Astrocyte (in vitro differentiated cells and primary cell): ENCODE results near the gene EDEM3. TPM values are rescaled to one million over a fixed set of nuclear protein-coding genes. Genes with fewer than 3 reads are reported as not detected.
A peak's percentile ranks its signal among the peaks of the same experiment; 100 is the strongest.

Experiments
- DNase-seq: peaks from one replicate; pipeline ENCODE4 v3.0.0-alpha.2; 2010; ENCODE audit warnings: low read depth
- FAIRE-seq: peaks from 2 replicates; lab custom pipeline; 2011; peaks lifted over from hg19 to GRCh38; lab: Jason Lieb, UNC
- H2AFZ ChIP-seq: 2 replicates; pipeline ENCODE4 v1.6.0; 2012; ENCODE audit warnings: low read depth, low read length, inconsistent platforms
- H3K27ac ChIP-seq: 2 replicates; pipeline ENCODE4 v1.5.1; 2011; ENCODE audit warnings: low read depth, low read length, inconsistent platforms
- H3K27me3 ChIP-seq: 2 replicates; pipeline ENCODE4 v1.6.0; 2011; ENCODE audit warnings: low read length, inconsistent platforms; ENCODE audit not compliant: insufficient read depth
- H3K36me3 ChIP-seq: 2 replicates; pipeline ENCODE4 v1.5.1; 2011; ENCODE audit warnings: low read length, inconsistent platforms; ENCODE audit not compliant: insufficient read depth
- H3K4me1 ChIP-seq: 2 replicates; pipeline ENCODE4 v1.5.1; 2011; ENCODE audit warnings: low read length, inconsistent platforms; ENCODE audit not compliant: insufficient read depth
- H3K4me2 ChIP-seq: 2 replicates; pipeline ENCODE4 v1.6.0; 2012; ENCODE audit warnings: low read length, inconsistent platforms
- H3K4me3 ChIP-seq: 2 replicates; pipeline ENCODE4 v1.5.1; 2011; ENCODE audit warnings: low read depth, mild to moderate bottlenecking, low read length, inconsistent platforms; ENCODE audit not compliant: insufficient read depth
- H3K79me2 ChIP-seq: 2 replicates; pipeline ENCODE4 v1.6.0; 2012; ENCODE audit warnings: mild to moderate bottlenecking, low read length, inconsistent platforms; ENCODE audit not compliant: insufficient read depth
- H3K9ac ChIP-seq: 2 replicates; pipeline ENCODE4 v1.6.0; 2012; ENCODE audit warnings: mild to moderate bottlenecking, low read length, inconsistent platforms
- H3K9me3 ChIP-seq: 2 replicates; pipeline ENCODE4 v1.5.1; 2012; ENCODE audit warnings: low read depth, mild to moderate bottlenecking, low read length, inconsistent platforms; ENCODE audit not compliant: insufficient read depth
- H4K20me1 ChIP-seq: 2 replicates; pipeline ENCODE4 v1.6.0; 2012; ENCODE audit warnings: low read length, inconsistent platforms; ENCODE audit not compliant: insufficient read depth
- H3K27ac Mint-ChIP-seq: one replicate; pipeline ENCODE4 v1.8.0; 2021; ENCODE audit warnings: mild to moderate bottlenecking, mixed read lengths; ENCODE audit not compliant: unreplicated experiment
- H3K27me3 Mint-ChIP-seq: one replicate; pipeline ENCODE4 v1.8.0; 2021; ENCODE audit warnings: low read depth, mixed read lengths; ENCODE audit not compliant: unreplicated experiment
- H3K36me3 Mint-ChIP-seq: one replicate; pipeline ENCODE4 v1.8.0; 2021; ENCODE audit warnings: low read depth, mixed read lengths; ENCODE audit not compliant: unreplicated experiment
- H3K4me1 Mint-ChIP-seq: one replicate; pipeline ENCODE4 v1.8.0; 2021; ENCODE audit warnings: low read depth, mixed read lengths; ENCODE audit not compliant: unreplicated experiment
- H3K4me3 Mint-ChIP-seq: one replicate; pipeline ENCODE4 v1.8.0; 2021; ENCODE audit warnings: mild to moderate bottlenecking, moderate library complexity, mixed read lengths; ENCODE audit not compliant: unreplicated experiment
- H3K9me3 Mint-ChIP-seq: one replicate; pipeline ENCODE4 v1.8.0; 2021; ENCODE audit warnings: mild to moderate bottlenecking, mixed read lengths; ENCODE audit not compliant: unreplicated experiment
- CTCF ChIP-seq: IDR thresholded peaks from 2 replicates; pipeline ENCODE4 v1.5.1; 2011; ENCODE audit warnings: low read depth, mild to moderate bottlenecking, inconsistent platforms, low read length, moderate library complexity; ENCODE audit not compliant: insufficient read depth
- EZH2 ChIP-seq: IDR thresholded peaks from 2 replicates; pipeline ENCODE4 v1.6.1; 2012; ENCODE audit warnings: mild to moderate bottlenecking, low read length, inconsistent platforms; ENCODE audit not compliant: insufficient read depth
- total RNA-seq: library from RNA; stranded (reverse); gene quantifications from 2 replicates; pipeline ENCODE4 v1.2.1, GENCODE V29; 2021

The EDEM3 gene
- total RNA-seq, 1 donor from 2014 or later = 36.7 TPM

- no peak overlapping the region for H3K27ac ChIP-seq
- no peak overlapping the region for H3K4me3 ChIP-seq
- no peaks in the 10 kb centered on the region for H3K79me2 ChIP-seq
- H3K4me1 ChIP-seq = peaks cover 7% of the 10 kb centered on the region
- no peaks in the 10 kb centered on the region for H3K9me3 ChIP-seq
- no peaks in the 10 kb centered on the region for H3K36me3 ChIP-seq
- FAIRE-seq = no peak
- no peak overlapping the region for H3K4me3 Mint-ChIP-seq
- no peak overlapping the region for H3K27ac Mint-ChIP-seq
- TF ChIP-seq EZH2 (no peak), CTCF (no peak)
- no peak for DNase-seq
- H2AFZ ChIP-seq = no peak overlapping the region
- no peak overlapping the region for H3K9ac ChIP-seq
- H3K4me2 ChIP-seq = no peak overlapping the region
- no peaks in the 10 kb centered on the region for H3K9me3 Mint-ChIP-seq
- H3K4me1 Mint-ChIP-seq = no peaks in the 10 kb centered on the region
- H4K20me1 ChIP-seq = no peaks in the 10 kb centered on the region
- peaks cover 5% of the 10 kb centered on the region for H3K27me3 Mint-ChIP-seq
- no peaks in the 10 kb centered on the region for H3K36me3 Mint-ChIP-seq
- H3K27me3 ChIP-seq = peaks cover 7% of the 10 kb centered on the region
Observed at GRCh38 chr1:184660462-184661191, 94.0 kb downstream of the EDEM3 start.

DNA sequence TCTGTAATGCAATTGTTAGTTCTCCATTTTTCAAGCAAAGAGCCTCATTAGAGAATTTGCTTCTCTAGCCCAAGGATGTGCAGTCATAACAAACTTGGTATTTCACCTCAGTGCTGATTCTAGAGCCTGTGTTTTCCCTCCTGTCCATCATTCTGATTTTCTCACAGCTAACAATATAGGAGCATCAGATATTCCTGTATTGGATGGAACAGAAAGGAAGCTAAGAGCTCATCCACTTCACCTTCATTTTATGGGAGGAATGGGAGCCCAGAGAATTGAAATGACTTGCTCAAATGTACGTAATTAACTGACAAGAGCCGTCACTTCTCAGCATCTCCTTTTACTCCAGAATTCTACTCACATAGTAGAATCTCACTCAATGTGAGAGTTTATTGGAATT is 96.6 kb downstream of the EDEM3 start:
- H3K27me3 ChIP-seq = no peaks in the 10 kb centered on the region
- Mint-ChIP-seq H3K9me3 (no peaks in the 10 kb centered on the region), H3K4me3 (no peak overlapping the region), H3K4me1 (no peaks in the 10 kb centered on the region), H3K27ac (no peak overlapping the region), H3K36me3 (no peaks in the 10 kb centered on the region), H3K27me3 (no peaks in the 10 kb centered on the region)
- H4K20me1 ChIP-seq = no peaks in the 10 kb centered on the region
- TF ChIP-seq EZH2 (no peak), CTCF (no peak)
- no peak overlapping the region for H3K9ac ChIP-seq
- no peak overlapping the region for H3K4me3 ChIP-seq
- H3K79me2 ChIP-seq = no peaks in the 10 kb centered on the region
- DNase-seq = no peak
- H3K4me1 ChIP-seq = no peaks in the 10 kb centered on the region
- no peak for FAIRE-seq
- H3K36me3 ChIP-seq = no peaks in the 10 kb centered on the region
- H3K4me2 ChIP-seq = no peak overlapping the region
- no peak overlapping the region for H2AFZ ChIP-seq
- no peak overlapping the region for H3K27ac ChIP-seq
- no peaks in the 10 kb centered on the region for H3K9me3 ChIP-seq

DNA sequence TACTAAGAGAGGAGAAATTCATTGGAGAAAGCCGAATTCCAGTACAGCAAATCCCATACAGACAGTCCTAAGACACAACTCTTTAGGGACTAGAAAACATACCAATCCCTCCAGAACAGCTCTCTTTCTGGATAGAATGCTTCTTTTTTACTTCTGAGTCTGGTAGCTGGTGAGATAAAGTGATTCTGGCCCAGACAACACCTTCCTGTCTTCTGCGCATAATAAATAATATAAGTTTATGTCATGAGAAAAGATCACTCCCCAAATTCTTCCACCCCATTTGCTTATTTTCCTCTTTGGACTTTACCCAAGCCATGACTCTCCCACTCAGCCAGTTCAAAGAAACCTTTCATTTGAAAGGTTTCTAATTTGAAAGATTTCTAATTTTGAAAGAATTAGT is 98.4 kb downstream of the EDEM3 start:
- Histone ChIP-seq H3K79me2 (no peaks in the 10 kb centered on the region), H3K36me3 (no peaks in the 10 kb centered on the region), H3K4me2 (no peak overlapping the region), H3K9me3 (no peaks in the 10 kb centered on the region), H2AFZ (no peak overlapping the region), H3K4me1 (no peaks in the 10 kb centered on the region), H3K4me3 (no peak overlapping the region), H3K27ac (no peak overlapping the region), H4K20me1 (no peaks in the 10 kb centered on the region), H3K27me3 (no peaks in the 10 kb centered on the region), H3K9ac (no peak overlapping the region)
- FAIRE-seq = no peak
- no peaks in the 10 kb centered on the region for H3K4me1 Mint-ChIP-seq
- H3K36me3 Mint-ChIP-seq = no peaks in the 10 kb centered on the region
- H3K9me3 Mint-ChIP-seq = peaks cover 2% of the 10 kb centered on the region
- peak; percentile 64 for DNase-seq
- H3K27me3 Mint-ChIP-seq = no peaks in the 10 kb centered on the region
- H3K27ac Mint-ChIP-seq = no peak overlapping the region
- TF ChIP-seq EZH2 (no peak), CTCF (no peak)
- no peak overlapping the region for H3K4me3 Mint-ChIP-seq
